Activated CD4-positive, alpha-beta T cell treated with anti-CD3 and anti-CD28 coated beads, Interleukin-10, Interleukin-2, amounts not matched to agents 100 ng/mL and 50 ng/mL, durations not matched to agents 16 hours and 8 hours (primary cell): ENCODE data around the gene SPACDR.

Experiments
- DNase-seq: peaks from one replicate; pipeline ENCODE4 v3.0.0-alpha.2; 2020

Gene SPACDR

GRCh38 chr7:100484673-100485045, 20.6 kb upstream of the SPACDR start:
- no peak for DNase-seq

- peak; percentile 36 for DNase-seq
These were observed 19.9 kb upstream of the SPACDR start, which contains the start of gene NYAP1 for GRCh38 chr7:100483722-100484672. Gene NYAP1 (plus strand): TSS chr7:100483927. CDS start chr7:100485312, 1,385 bp downstream.

DNA sequence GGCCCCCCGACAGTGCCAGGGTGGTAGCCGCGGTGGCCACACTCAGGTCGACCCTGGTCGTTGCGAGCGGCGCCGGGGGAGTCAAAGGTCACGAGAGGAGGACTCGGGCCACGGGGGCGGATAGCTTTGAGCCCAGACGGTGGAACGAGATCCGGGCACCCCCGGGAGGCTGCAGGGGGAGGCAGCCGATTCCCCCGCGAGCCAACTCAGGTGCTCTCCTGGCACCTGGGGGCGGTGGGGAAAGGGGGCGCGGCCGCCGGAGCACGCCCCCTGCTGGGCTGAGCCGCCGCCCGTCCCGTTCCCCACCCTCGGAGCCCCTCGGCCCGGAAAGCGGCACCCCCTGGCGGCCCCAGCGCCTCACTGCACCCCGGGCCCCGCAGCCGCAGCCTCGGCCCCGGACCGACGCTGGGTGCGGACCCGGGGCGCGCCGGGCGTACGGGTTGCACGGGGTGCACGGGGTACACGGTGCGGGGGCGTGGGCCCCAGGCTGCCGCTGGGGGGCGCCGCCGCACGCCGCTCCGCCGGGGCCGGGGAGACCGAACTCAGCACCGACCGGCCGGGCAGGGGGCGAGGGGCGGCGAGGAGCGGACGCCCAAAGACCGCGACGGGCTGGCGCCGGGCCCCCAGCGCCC, 19.1 kb upstream of the SPACDR start:
- peak; percentile 84 for DNase-seq

- DNase-seq = no peak
These were observed 18.6 kb upstream of the SPACDR start for GRCh38 chr7:100482728-100483089.

DNA sequence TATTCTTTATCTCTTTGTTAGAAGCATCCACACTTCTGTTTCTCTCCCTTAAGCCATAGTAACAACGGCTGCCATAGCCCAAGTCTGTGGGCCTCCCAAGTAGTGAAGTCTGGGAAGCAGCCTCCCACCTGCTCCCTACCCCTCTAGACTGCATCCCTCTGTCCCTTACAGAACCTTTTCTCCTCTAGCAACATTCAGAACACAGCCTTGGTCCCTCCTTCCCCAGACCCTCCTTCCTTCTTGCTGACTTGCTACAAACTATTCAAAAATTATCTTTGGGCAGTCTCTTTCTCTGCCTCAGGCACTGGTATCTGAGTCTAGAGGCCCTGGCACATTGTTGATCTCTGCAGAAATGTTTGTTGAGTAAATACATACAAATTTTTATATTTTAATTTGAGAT, 17.4 kb upstream of the SPACDR start:
- no peak for DNase-seq

GRCh38 chr7:100478958-100479660, 15.0 kb upstream of the SPACDR start, which contains the start of gene TSC22D4:
Gene TSC22D4 (minus strand): TSS chr7:100479214. CDS start chr7:100478038, 1,176 bp downstream.
- peak; percentile 95 for DNase-seq

DNA sequence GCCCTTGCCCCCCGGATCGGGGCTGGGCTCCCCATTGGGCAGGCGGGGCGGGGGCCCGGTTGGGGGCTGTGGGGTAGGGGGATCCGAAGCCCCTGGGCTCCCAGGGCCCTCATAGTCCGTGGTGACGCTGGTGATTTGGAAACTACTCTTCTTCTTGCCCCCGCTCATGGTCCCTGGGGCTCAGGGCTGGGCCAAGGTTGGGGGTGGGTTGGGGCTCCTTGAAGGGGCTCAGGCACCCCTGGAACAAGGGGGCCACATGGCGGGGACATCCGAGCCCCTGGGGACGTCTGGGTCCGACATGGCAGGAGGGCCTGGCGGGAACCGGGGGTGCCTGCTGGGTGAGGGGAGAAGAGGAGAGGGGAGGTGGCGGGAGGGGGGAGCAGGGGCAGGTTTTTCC, 13.8 kb upstream of the SPACDR start:
- DNase-seq = peak; percentile 19

DNA sequence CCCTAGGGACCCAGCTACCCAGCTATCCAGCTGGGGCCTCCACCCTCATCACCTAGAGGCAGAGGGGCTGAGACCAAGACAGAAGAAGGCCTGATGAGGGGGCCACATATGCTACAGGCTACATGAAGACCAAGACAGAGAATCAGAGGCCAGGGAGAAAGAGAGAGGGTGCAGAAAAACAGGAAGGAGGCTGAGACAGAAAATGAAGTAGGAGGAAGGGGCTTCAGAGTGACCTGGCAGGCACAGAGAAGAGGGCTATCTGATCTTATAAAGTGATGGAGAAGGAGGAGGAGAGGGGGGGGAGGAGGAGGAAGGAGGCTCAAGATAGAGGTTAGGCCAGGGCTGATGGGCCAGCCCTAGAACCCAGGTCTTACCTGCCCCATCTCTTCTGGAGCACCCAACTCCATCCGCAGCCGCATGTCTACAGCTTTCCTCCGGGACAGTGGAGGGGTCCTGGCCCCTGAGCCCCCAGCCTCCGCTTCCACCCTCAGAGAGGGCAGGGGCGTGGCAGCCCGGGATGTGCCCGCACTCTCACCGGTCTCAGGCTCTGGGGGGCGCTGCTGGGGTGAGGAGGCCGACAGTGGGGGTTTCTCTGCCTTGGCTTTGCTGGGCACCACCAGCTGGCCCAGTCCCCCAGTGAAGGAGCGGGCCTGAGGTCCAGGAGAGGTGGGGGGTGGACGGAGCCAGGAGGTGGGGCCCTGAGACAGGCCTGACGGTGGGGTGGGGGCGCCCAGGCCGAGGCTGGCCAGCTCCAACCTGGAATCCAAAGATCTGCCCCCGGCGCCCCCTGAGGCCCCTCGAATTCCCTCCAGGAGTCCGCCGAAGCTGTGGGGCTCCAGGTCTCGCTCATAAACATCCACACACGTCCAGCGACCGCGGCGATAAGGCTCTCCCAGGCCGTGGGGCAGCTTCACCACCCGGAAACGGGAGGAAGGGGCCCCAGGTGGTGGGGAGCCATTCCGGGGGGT, 13.1 kb upstream of the SPACDR start:
- DNase-seq = peak; percentile 58

DNA sequence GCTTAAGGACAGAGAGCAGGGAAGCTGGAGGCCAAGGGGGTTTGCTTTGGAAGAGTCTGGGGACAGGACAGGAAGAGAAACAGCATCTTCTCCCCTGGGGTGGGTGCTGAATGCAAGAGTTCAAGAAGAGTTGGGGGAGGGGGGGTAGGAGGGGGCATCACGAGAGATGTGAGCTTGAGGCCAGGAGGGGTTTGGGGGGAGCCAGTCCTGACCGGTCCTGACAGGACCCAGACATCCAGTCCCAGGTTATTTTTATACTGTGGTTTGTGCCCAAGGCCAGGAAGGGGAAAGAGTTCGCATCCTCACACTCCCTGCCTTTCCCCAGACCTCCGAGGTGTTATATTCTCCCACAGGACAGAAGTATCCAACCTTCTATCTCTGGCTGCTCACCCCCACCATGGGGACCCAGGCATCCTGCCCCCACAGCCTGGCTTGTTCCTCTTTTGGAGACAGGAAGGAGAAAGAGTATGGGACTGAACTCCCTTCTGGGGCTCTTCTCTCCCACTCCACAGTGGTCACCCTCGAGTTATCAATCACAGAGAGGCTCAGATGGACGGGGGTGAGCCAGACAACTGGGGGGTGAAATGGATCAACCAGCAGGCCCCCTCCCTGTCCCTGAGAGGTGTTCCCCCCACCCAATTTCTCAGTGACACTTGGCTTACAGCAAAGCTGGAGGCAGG, 12.2 kb upstream of the SPACDR start:
- DNase-seq = no peak

DNA sequence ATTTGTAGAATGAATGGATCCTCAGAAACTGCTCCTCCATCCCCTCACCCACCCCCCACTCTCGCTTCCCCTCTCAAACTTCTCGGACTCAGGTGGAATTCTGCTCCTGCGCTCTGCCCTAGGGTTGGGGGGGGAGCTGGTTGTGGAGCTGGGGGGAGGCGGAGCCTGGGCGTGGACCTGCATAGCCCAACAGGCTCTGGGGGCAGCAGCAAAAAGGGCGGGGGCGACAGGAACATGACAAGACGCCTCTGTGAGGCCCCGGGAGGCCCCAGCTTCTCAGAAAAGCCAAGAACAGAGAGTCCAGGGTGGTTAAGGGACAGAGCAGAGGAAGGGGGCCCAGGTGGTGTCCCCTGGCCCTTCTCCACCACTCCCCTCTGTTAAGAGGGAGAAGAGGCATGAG, 11.5 kb upstream of the SPACDR start:
- no peak for DNase-seq

DNA sequence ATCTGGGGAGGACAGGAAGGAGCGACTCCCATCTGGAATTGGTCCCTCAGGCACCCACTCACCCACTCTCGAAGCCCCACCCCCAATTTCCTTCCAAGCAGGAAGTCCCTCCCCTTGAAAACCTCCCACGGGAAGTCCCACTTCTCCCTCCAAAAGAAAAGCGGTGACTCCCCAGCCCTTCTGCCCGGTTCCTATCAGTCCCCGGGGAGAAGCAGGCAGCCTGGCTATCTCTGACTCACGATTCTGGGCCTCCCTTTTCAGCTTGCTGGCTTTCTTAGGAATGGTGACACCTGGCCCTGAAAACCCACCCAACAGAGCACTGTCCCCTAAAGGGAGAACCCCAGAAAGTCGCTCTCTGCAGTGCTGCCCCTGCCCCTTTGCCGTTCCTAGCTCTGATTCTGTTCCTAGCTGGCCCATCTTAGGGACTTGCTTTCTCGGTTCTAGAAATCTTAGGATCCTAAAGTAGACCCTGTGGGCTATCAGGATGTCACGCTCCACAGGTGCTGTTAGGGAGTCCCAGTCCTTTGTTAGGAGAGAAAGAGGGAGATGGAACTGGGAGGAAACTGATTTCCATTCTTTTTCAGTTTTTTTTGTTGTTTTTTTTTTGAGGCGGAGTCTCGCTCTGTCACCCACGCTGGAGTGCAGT, 8.9 kb upstream of the SPACDR start:
- no peak for DNase-seq

DNA sequence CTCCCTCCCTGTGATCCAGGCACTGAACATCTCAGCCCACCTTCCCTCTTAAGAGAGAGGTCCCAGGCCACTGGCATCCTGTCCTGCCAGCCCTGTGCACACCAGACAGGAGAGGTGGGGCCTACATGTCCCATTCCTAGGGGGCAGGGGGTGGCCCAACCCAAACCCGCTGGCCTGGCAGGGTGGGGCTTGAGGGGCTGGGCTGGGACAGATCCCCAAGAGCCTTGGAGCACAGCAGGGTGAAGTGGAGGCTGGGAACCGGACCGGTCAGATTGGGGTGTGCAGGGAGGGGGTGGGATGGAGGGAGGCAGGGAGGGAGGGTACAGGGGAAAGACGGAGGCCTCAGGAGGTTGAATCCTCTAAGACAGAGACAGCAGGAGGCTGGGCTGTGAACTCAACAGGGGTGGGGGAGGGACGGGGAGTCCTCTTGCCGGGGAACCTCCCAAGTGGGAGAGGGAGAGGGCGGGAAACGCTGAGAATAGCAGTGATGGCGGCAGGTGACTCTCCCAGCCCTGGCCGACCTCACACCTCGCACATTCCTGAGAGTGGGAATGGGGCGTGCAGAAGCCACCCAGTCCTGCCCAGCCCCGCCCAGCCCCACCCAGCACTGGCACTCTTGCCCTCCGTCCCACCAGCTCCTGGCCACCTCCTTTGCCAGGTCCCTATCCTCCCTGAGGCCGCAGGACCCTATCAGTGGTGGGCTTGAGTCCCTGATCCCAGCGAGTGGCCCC, 8.2 kb upstream of the SPACDR start:
- no peak for DNase-seq

GRCh38 chr7:100471021-100471420, 7.0 kb upstream of the SPACDR start:
- DNase-seq = no peak

GRCh38 chr7:100469227-100470044, 5.4 kb upstream of the SPACDR start:
- peak; percentile 84 for DNase-seq

DNA sequence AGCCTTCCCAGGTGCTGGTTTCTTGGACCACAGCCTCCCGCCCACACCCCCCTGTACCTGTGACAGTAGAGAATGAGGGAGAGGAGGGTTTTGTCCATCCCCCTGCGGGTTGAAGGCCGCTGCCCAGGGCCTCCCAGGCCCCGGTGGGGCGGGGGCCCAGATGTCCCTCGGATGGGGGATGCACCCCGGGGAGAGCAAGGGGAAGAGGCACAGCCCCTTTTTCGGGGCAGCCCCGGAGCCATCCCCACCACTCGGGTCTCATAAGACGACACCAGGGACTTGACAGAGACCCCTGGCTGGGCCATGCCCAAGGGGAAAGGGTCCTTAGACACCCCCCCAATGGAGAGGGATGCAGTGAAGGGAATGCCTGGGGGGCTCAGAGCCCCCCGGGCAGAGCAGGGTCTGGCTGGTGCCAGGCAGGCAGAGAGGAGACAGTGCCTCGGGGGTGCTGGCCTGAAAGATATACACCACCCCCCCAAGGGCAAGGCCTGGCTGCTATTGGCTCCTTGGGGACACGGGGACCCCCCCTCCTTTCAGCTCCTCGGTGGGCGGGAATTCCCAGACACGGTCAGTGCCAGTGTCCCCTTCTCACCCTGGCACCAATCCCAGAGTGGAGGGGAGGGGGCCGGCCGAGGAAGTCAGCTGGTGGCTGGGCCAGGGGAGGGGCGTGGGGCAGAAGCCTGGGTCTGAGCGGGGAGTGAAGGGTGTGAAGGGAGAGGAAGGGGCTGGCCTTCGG, 3.7 kb upstream of the SPACDR start:
- no peak for DNase-seq

GRCh38 chr7:100466653-100467605, 2.9 kb upstream of the SPACDR start:
- DNase-seq = no peak

GRCh38 chr7:100465702-100466311, 1.7 kb upstream of the SPACDR start:
- no peak for DNase-seq
